Body of pancreas (tissue), 4 donors: ENCODE data around the gene KRTAP10-8. TPM values are rescaled to one million over a fixed set of nuclear protein-coding genes. Genes with fewer than 3 reads are reported as not detected.
"Not testable (repeated sequence)": the region's sequence is repeated elsewhere in the genome, so short reads cannot be mapped to it uniquely, and the experiment has no call there.

Experiments
- ATAC-seq: fragments of 150-250 bp; one replicate; pipeline ENCODE4 v1.9.1; 2016
- DNase-seq, 4 donors: peaks; one replicate each; pipeline ENCODE4 v3.0.0-alpha.2; 2019
- H3K27ac ChIP-seq, 4 donors: fragments of 200-600 bp; sonication (generic); 1 replicate in 3 of 4; 2 replicates in 1 of 4; pipeline versions ENCODE4 v1.5.1 to v1.6.1; 2016 to 2019; ENCODE audit warnings: mild to moderate bottlenecking in 1 of 4, mixed read lengths in 1 of 4, moderate library complexity in 1 of 4
- H3K27me3 ChIP-seq, 2 donors: fragments of 200-600 bp; sonication (generic); one replicate each; pipeline ENCODE4 v1.6.0; 2016; ENCODE audit warnings: mild to moderate bottlenecking in 1 of 2
- H3K36me3 ChIP-seq, 2 donors: fragments of 200-600 bp; sonication (generic); replicated peaks in 1 of 2; 2 replicates each; pipeline ENCODE4 v1.5.1; 2016; ENCODE audit warnings: low read depth in 2 of 2; ENCODE audit not compliant: insufficient read depth in 1 of 2
- H3K4me1 ChIP-seq: fragments of 200-600 bp; sonication (generic); one replicate; pipeline ENCODE4 v1.6.0; 2016
- H3K4me3 ChIP-seq, 2 donors: fragments of 200-600 bp; sonication (generic); 1 replicate in 1 of 2; 2 replicates in 1 of 2; pipeline ENCODE4 v1.5.1; 2016 to 2019
- H3K9me3 ChIP-seq, 3 donors: fragments of 200-600 bp; sonication (generic); 1 replicate in 2 of 3; 2 replicates in 1 of 3; pipeline ENCODE4 v1.5.1; 2016
- POLR2A ChIP-seq, 3 donors: fragments of 450-650 bp; IDR thresholded peaks; one replicate each; pipeline ENCODE4 v1.6.1; 2016; ENCODE audit warnings: antibody characterized with exemption in 3 of 3, mild to moderate bottlenecking in 2 of 3
- WGBS, 2 donors: methylation state at CpG; one replicate each; pipeline ENCODE4 v1.1.5; 2017; 5-methylcytosine and 5-hydroxymethylcytosine counted together
- intact Hi-C: fragments of 100-400 bp; cut with DNase I; formaldehyde crosslinking; loops from one replicate; pipeline ENCODE4 v1.15.1; 2023
- total RNA-seq, 2 donors: library from RNA; depleted of rRNA; stranded (reverse); fragments of >200 nt; gene quantifications; one replicate each; pipeline ENCODE4 v1.1.0, GENCODE V29; 2016
- TF ChIP-seq, protein P1 (sequence below), 7 experiments: fragments of 450-650 bp in 4 of 7; fragments of 200-600 bp in 3 of 7; sonication (generic) in 3 of 7; IDR thresholded peaks; one replicate each; pipeline ENCODE4 v1.5.1; 2016 to 2019; ENCODE audit warnings: antibody characterized with exemption in 7 of 7

Gene KRTAP10-8
- total RNA-seq, 2 donors from 2014 or later, result not detected

- TF ChIP-seq, protein P1, sequence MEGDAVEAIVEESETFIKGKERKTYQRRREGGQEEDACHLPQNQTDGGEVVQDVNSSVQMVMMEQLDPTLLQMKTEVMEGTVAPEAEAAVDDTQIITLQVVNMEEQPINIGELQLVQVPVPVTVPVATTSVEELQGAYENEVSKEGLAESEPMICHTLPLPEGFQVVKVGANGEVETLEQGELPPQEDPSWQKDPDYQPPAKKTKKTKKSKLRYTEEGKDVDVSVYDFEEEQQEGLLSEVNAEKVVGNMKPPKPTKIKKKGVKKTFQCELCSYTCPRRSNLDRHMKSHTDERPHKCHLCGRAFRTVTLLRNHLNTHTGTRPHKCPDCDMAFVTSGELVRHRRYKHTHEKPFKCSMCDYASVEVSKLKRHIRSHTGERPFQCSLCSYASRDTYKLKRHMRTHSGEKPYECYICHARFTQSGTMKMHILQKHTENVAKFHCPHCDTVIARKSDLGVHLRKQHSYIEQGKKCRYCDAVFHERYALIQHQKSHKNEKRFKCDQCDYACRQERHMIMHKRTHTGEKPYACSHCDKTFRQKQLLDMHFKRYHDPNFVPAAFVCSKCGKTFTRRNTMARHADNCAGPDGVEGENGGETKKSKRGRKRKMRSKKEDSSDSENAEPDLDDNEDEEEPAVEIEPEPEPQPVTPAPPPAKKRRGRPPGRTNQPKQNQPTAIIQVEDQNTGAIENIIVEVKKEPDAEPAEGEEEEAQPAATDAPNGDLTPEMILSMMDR (IDR thresholded peaks at IDR 0.05), result no peak
- TF ChIP-seq POLR2A (IDR thresholded peaks at IDR 0.05), result no peak
- Histone ChIP-seq H3K36me3 (no peaks in the 10 kb centered on the region), H3K4me1 (no peaks in the 10 kb centered on the region), H3K27me3 (no peaks in the 10 kb centered on the region), H3K9me3 (peaks cover 0 to 6% (median 0%) of the 10 kb centered on the region in 3 donors), H3K4me3 (no peak overlapping the region), H3K27ac (no peak overlapping the region)
- ATAC-seq (no peak), DNase-seq (no peak)
- WGBS, 2 donors, result 68 to 70% methylated on average over 1 of the region's 1 CpG
- intact Hi-C loops, result no loop called here
Observed at GRCh38 chr21:44632067-44632466, 20.2 kb downstream of the KRTAP10-8 start.

DNA sequence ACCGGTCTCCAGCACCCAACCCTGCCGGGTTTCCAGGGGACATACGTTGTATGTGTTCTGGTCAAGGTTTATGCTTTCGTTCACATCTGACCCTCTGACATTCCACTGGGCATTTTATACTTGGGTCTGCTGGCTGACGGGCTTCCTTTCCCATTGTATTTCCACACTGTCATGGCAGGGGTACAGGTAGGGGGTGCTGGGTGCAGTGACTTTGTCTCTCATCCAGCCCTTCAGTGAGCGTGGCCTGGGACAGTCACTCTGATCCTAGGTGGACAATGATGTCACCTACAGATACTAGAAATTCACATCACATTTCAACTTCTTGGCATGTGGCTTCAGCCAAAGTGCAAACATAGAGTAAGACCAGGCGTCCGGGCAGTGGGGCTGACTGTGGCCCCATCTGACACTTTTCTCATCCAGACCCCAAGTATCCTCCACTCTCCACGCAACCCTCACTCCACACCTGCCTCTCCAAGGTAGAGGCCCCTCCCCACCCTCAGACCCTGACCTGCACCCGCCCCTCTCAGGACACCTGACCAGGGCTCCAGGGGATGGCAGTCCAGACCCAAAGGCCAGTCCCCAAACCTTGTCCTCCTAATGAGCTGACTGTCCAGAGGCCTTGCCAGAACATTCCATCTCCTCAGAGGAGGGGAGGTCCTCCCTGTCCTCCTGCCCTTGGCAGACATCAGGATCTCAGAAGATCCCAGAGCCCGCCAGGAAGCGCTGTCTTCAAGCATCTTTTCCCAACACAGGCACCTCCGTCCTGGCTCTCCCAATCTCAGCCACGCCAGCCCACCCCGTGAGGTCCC, 24.5 kb downstream of the KRTAP10-8 start:
- no peaks in the 10 kb centered on the region for H3K27me3 ChIP-seq
- WGBS, 2 donors, result 55 to 56% methylated on average over 14 to 15 of the region's 15 CpGs
- H3K4me1 ChIP-seq, result no peaks in the 10 kb centered on the region
- no peak overlapping the region for H3K4me3 ChIP-seq
- TF ChIP-seq POLR2A (IDR thresholded peaks at IDR 0.05), result no peak
- TF ChIP-seq, protein P1 (IDR thresholded peaks at IDR 0.05), result no peak
- DNase-seq (no peak), ATAC-seq (no peak)
- H3K9me3 ChIP-seq, result peaks cover 0 to 6% (median 0%) of the 10 kb centered on the region in 3 donors
- no peaks in the 10 kb centered on the region for H3K36me3 ChIP-seq
- H3K27ac ChIP-seq, result no peak overlapping the region
- intact Hi-C loops, result no loop called here

- no peaks in the 10 kb centered on the region for H3K4me1 ChIP-seq
- no peaks in the 10 kb centered on the region for H3K36me3 ChIP-seq
- WGBS, 2 donors, result 36 to 41% methylated on average over 4 to 20 of the region's 21 CpGs
- TF ChIP-seq, protein P1 (IDR thresholded peaks at IDR 0.05), result no peak
- no peak for TF ChIP-seq POLR2A (IDR thresholded peaks at IDR 0.05)
- intact Hi-C loops, result no loop called here
- ATAC-seq (no peak), DNase-seq (no peak)
- no peak within 1 kb of the TSS for H3K4me3 ChIP-seq
- H3K9me3 ChIP-seq, result peaks cover 0 to 4% (median 0%) of the 10 kb centered on the region in 3 donors
- no peak within 1 kb of the TSS for H3K27ac ChIP-seq
- no peaks in the 10 kb centered on the region for H3K27me3 ChIP-seq
Observed at GRCh38 chr21:44637018-44637850, 25.4 kb downstream of the KRTAP10-8 start, which contains the start of gene KRTAP10-10. Gene KRTAP10-10, plus strand, starts transcription at chr21:44637356. Its CDS starts 62 bp downstream, at chr21:44637418.

DNA sequence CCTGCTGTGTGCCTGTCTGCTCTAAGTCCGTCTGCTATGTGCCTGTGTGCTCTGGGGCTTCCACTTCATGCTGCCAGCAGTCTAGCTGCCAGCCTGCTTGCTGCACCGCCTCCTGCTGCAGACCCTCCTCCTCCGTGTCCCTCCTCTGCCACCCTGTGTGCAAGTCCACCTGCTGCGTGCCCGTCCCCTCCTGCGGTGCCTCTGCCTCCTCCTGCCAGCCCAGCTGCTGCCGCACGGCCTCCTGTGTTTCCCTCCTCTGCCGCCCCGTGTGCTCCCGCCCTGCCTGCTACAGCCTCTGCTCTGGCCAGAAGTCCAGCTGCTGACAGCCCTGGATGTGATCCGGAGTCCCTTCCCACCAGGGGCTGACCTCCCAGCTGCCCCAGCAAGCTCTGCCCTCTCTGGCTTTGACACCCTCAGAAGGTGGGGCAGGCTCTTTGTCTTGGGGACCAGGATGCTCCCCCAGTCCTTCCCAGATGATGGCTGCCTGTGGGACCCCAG, 26.0 kb downstream of the KRTAP10-8 start:
- WGBS, 2 donors, result 47 to 48% methylated on average over 8 to 11 of the region's 12 CpGs
- H3K27ac ChIP-seq, ATAC-seq, H3K36me3 ChIP-seq, H3K4me3 ChIP-seq, H3K4me1 ChIP-seq, intact Hi-C loops, H3K9me3 ChIP-seq, H3K27me3 ChIP-seq, DNase-seq: not testable (repeated sequence)

DNA sequence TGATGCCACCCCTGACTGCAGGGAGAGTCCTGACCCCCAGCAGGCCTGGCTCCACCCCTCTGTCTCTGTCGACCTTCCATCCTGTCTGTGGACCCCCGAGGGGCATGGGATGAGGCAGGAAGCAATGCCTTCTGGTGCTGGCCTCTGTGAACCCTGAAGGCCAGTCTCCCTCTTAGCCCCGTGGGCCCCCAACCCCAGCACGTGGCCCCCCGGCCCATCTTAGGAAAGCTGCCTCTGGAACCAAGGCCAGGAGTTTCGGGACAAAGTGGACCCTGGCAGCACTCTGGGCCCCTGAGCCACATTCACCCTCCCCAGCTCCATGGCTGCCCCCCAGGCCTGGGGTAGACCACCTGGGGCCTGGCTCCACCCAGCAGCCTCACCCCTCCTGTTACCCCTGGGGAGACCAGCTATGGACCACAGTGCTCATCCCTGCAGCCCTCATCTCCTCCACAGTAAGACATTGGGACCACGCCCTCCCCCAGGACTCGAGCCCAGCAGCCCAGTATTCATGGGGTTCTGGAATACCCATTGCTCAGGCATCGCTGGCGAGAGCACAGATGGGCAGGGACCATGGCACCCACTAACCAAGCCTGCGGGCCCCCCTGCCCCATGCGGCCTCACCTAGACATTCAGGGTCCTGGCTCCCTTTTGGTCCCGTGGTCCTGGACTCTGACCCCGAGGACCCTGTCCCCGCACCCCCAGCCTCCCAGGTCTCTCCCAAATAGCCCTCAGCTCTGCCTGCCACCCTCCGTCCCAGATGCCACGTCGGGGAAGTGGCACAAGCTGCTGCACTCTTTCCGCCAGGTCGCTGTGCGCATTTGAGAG, 26.8 kb downstream of the KRTAP10-8 start:
- H3K27me3 ChIP-seq, H3K36me3 ChIP-seq, H3K4me1 ChIP-seq, H3K27ac ChIP-seq, H3K4me3 ChIP-seq, H3K9me3 ChIP-seq, intact Hi-C loops, DNase-seq, ATAC-seq: not testable (repeated sequence)
- 61 to 84% methylated on average over 11 to 12 of the region's 21 CpGs for WGBS, 2 donors
